Neural progenitor cell (in vitro differentiated cells): ENCODE results near the gene AMMECR1L.

Experiments
- EZH2phosphoT487 ChIP-seq: fragments of 200-600 bp; sonication (generic); IDR thresholded peaks from 2 replicates; pipeline ENCODE4 v1.6.1; 2017; ENCODE audit warnings: antibody characterized with exemption
- TF ChIP-seq, protein P1 (sequence below): fragments of 200-600 bp; sonication (generic); IDR thresholded peaks from 2 replicates; pipeline ENCODE4 v1.5.1; 2017; ENCODE audit warnings: antibody characterized with exemption, mild to moderate bottlenecking

GRCh38 chr2:127862228-127862627 is 23.5 kb downstream of the AMMECR1L start:
- TF ChIP-seq, protein P1, sequence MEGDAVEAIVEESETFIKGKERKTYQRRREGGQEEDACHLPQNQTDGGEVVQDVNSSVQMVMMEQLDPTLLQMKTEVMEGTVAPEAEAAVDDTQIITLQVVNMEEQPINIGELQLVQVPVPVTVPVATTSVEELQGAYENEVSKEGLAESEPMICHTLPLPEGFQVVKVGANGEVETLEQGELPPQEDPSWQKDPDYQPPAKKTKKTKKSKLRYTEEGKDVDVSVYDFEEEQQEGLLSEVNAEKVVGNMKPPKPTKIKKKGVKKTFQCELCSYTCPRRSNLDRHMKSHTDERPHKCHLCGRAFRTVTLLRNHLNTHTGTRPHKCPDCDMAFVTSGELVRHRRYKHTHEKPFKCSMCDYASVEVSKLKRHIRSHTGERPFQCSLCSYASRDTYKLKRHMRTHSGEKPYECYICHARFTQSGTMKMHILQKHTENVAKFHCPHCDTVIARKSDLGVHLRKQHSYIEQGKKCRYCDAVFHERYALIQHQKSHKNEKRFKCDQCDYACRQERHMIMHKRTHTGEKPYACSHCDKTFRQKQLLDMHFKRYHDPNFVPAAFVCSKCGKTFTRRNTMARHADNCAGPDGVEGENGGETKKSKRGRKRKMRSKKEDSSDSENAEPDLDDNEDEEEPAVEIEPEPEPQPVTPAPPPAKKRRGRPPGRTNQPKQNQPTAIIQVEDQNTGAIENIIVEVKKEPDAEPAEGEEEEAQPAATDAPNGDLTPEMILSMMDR = no peak
- no peak for TF ChIP-seq EZH2phosphoT487
